ENCODE results near the gene LEF1.

Gene LEF1

GRCh38 chr4:108191269-108191914 is 22.7 kb upstream of the LEF1 start:
- no peaks in the 10 kb centered on the region for H3K4me1 ChIP-seq (ENCODE audit: insufficient read depth, poor library complexity, severe bottlenecking)
- no peak for DNase-seq (ENCODE audit: low spot score)
- H3K27ac ChIP-seq (ENCODE audit: poor library complexity, severe bottlenecking) = no peak overlapping the region
- H3K36me3 ChIP-seq (ENCODE audit: low read depth) = no peaks in the 10 kb centered on the region
- no peaks in the 10 kb centered on the region for H3K27me3 ChIP-seq (ENCODE audit: insufficient read depth, poor library complexity, severe bottlenecking)
- H3K9me3 ChIP-seq (ENCODE audit: severe bottlenecking) = no peaks in the 10 kb centered on the region
- no peak overlapping the region for H3K4me3 ChIP-seq (ENCODE audit: severe bottlenecking)
- TF ChIP-seq CTCF (IDR thresholded peaks at IDR 0.05; ENCODE audit: poor library complexity, severe bottlenecking) = no peak
- no peak for ATAC-seq (ENCODE audit: low read depth)

- DNase-seq (ENCODE audit: low spot score) (no peak), ATAC-seq (ENCODE audit: low read depth) (no peak)
- no peak for TF ChIP-seq CTCF (IDR thresholded peaks at IDR 0.05; ENCODE audit: poor library complexity, severe bottlenecking)
- Histone ChIP-seq H3K27me3 (ENCODE audit: insufficient read depth, poor library complexity, severe bottlenecking) (no peaks in the 10 kb centered on the region), H3K27ac (ENCODE audit: poor library complexity, severe bottlenecking) (no peak overlapping the region), H3K9me3 (ENCODE audit: severe bottlenecking) (no peaks in the 10 kb centered on the region), H3K36me3 (ENCODE audit: low read depth) (no peaks in the 10 kb centered on the region), H3K4me1 (ENCODE audit: insufficient read depth, poor library complexity, severe bottlenecking) (no peaks in the 10 kb centered on the region), H3K4me3 (ENCODE audit: severe bottlenecking) (no peak overlapping the region)
Observed at GRCh38 chr4:108188770-108189169, 20.0 kb upstream of the LEF1 start.

- Histone ChIP-seq H3K27ac (ENCODE audit: poor library complexity, severe bottlenecking) (no peak overlapping the region), H3K4me3 (ENCODE audit: severe bottlenecking) (no peak overlapping the region), H3K27me3 (ENCODE audit: insufficient read depth, poor library complexity, severe bottlenecking) (no peaks in the 10 kb centered on the region), H3K9me3 (ENCODE audit: severe bottlenecking) (no peaks in the 10 kb centered on the region), H3K36me3 (ENCODE audit: low read depth) (no peaks in the 10 kb centered on the region), H3K4me1 (ENCODE audit: insufficient read depth, poor library complexity, severe bottlenecking) (no peaks in the 10 kb centered on the region)
- TF ChIP-seq CTCF (IDR thresholded peaks at IDR 0.05; ENCODE audit: poor library complexity, severe bottlenecking) = no peak
- no peak for ATAC-seq (ENCODE audit: low read depth)
- no peak for DNase-seq (ENCODE audit: low spot score)
Observed at GRCh38 chr4:108185252-108185651, 16.5 kb upstream of the LEF1 start.

GRCh38 chr4:108184453-108185049 is 15.8 kb upstream of the LEF1 start:
- no peak for DNase-seq (ENCODE audit: low spot score)
- H3K36me3 ChIP-seq (ENCODE audit: low read depth) = no peaks in the 10 kb centered on the region
- no peak overlapping the region for H3K27ac ChIP-seq (ENCODE audit: poor library complexity, severe bottlenecking)
- H3K27me3 ChIP-seq (ENCODE audit: insufficient read depth, poor library complexity, severe bottlenecking) = no peaks in the 10 kb centered on the region
- H3K4me3 ChIP-seq (ENCODE audit: severe bottlenecking) = no peak overlapping the region
- ATAC-seq (ENCODE audit: low read depth) = no peak
- H3K4me1 ChIP-seq (ENCODE audit: insufficient read depth, poor library complexity, severe bottlenecking) = no peaks in the 10 kb centered on the region
- TF ChIP-seq CTCF (IDR thresholded peaks at IDR 0.05; ENCODE audit: poor library complexity, severe bottlenecking) = no peak
- H3K9me3 ChIP-seq (ENCODE audit: severe bottlenecking) = no peaks in the 10 kb centered on the region

- Histone ChIP-seq H3K27ac (ENCODE audit: poor library complexity, severe bottlenecking) (no peak overlapping the region), H3K36me3 (ENCODE audit: low read depth) (no peaks in the 10 kb centered on the region), H3K4me1 (ENCODE audit: insufficient read depth, poor library complexity, severe bottlenecking) (no peaks in the 10 kb centered on the region), H3K4me3 (ENCODE audit: severe bottlenecking) (no peak overlapping the region), H3K9me3 (ENCODE audit: severe bottlenecking) (no peaks in the 10 kb centered on the region), H3K27me3 (ENCODE audit: insufficient read depth, poor library complexity, severe bottlenecking) (no peaks in the 10 kb centered on the region)
- DNase-seq (ENCODE audit: low spot score) (no peak), ATAC-seq (ENCODE audit: low read depth) (no peak)
- peak; percentile 6 for TF ChIP-seq CTCF (IDR thresholded peaks at IDR 0.05; ENCODE audit: poor library complexity, severe bottlenecking)
Observed at GRCh38 chr4:108181704-108182103, 13.0 kb upstream of the LEF1 start.

All from RWPE2 (cell line).